H1 (cell line): ENCODE results near the gene PFKP. TPM values are rescaled to one million over a fixed set of nuclear protein-coding genes. Genes with fewer than 3 reads are reported as not detected.

Experiments
- CTCF ChIA-PET: fragments of 300-600 bp; sonication (Branson Sonifier 250); formaldehyde crosslinking; loops from one replicate; lab custom pipeline; 2021; ENCODE audit not compliant: partially characterized antibody; lab: Charles Lee
- POLR2A ChIA-PET: fragments of 300-600 bp; sonication (Branson Sonifier 250); formaldehyde crosslinking; loops from one replicate; lab custom pipeline; 2021; ENCODE audit warnings: inconsistent platforms; ENCODE audit not compliant: partially characterized antibody; lab: Charles Lee
- DNase-seq, 2 experiments: peaks; one replicate each; pipeline versions ENCODE4 v3.0.0 to v3.0.0-alpha.2; 2010 to 2022; ENCODE audit warnings: low spot score in 2 of 2, low read depth in 1 of 2, mixed read lengths in 1 of 2
- FAIRE-seq: peaks from 2 replicates; lab custom pipeline; 2011; peaks lifted over from hg19 to GRCh38; lab: Jason Lieb, UNC
- H2AFZ ChIP-seq: 2 replicates; pipeline ENCODE4 v1.8.1; 2012; ENCODE audit warnings: low read length, inconsistent platforms
- H2AK5ac ChIP-seq: 2 replicates; pipeline ENCODE4 v1.6.1; 2013; ENCODE audit warnings: low read depth, low read length
- H2BK120ac ChIP-seq: replicated peaks from 2 replicates; pipeline ENCODE3; 2013; ENCODE audit warnings: low read depth, low read length, inconsistent platforms
- H2BK12ac ChIP-seq: 2 replicates; pipeline ENCODE4 v1.6.1; 2013; ENCODE audit warnings: low read depth, low read length
- H2BK15ac ChIP-seq: 2 replicates; pipeline ENCODE4 v1.6.1; 2013; ENCODE audit warnings: low read length
- H2BK20ac ChIP-seq: 2 replicates; pipeline ENCODE4 v1.6.1; 2013; ENCODE audit warnings: low read length
- H2BK5ac ChIP-seq: 2 replicates; pipeline ENCODE4 v1.6.1; 2013; ENCODE audit warnings: low read depth, low read length
- H3K14ac ChIP-seq: 2 replicates; pipeline ENCODE4 v1.6.1; 2013; ENCODE audit warnings: inconsistent platforms; ENCODE audit not compliant: insufficient read length
- H3K18ac ChIP-seq: 2 replicates; pipeline ENCODE4 v1.6.1; 2013; ENCODE audit warnings: low read length; ENCODE audit errors: extremely low read depth
- H3K23ac ChIP-seq: 2 replicates; pipeline ENCODE4 v1.6.1; 2013; ENCODE audit warnings: inconsistent platforms; ENCODE audit not compliant: insufficient read length
- H3K23me2 ChIP-seq: 2 replicates; pipeline ENCODE4 v1.6.1; 2013; ENCODE audit warnings: low read depth, low read length
- H3K27ac ChIP-seq: 2 replicates; pipeline ENCODE4 v1.6.1; 2011; ENCODE audit warnings: low read depth, low read length, inconsistent platforms
- H3K27me3 ChIP-seq, 4 experiments: replicated peaks in 1 of 4; 1 replicate in 1 of 4; 2 replicates in 3 of 4; pipeline versions ENCODE4 v1.6.1 to v1.8.1; 2011 to 2013; ENCODE audit warnings: low read length in 3 of 4, mild to moderate bottlenecking in 3 of 4, inconsistent platforms in 2 of 4, mixed read lengths in 2 of 4, moderate library complexity in 1 of 4; ENCODE audit not compliant: control insufficient read depth in 3 of 4, insufficient read depth in 3 of 4; ENCODE audit errors: extremely low read depth in 1 of 4
- H3K36me3 ChIP-seq, 4 experiments: 2 replicates each; pipeline versions ENCODE4 v1.6.1 to v1.8.1; 2011 to 2013; ENCODE audit warnings: mild to moderate bottlenecking in 4 of 4, low read length in 3 of 4, moderate library complexity in 2 of 4, control low read depth in 1 of 4, inconsistent platforms in 1 of 4; ENCODE audit not compliant: insufficient read depth in 4 of 4, control insufficient read depth in 2 of 4
- H3K4ac ChIP-seq: replicated peaks from 2 replicates; pipeline ENCODE3; 2013; ENCODE audit warnings: low read length, low read depth, mixed read lengths, inconsistent platforms; ENCODE audit not compliant: insufficient read length
- H3K4me1 ChIP-seq, 4 experiments: replicated peaks in 1 of 4; 1 replicate in 1 of 4; 2 replicates in 3 of 4; pipeline versions ENCODE4 v1.6.1 to v1.8.1; 2011 to 2013; ENCODE audit warnings: low read length in 3 of 4, inconsistent platforms in 2 of 4, mixed read lengths in 1 of 4; ENCODE audit not compliant: insufficient read depth in 4 of 4, control insufficient read depth in 3 of 4
- H3K4me2 ChIP-seq, 2 experiments: 2 replicates each; pipeline versions ENCODE4 v1.6.1 to v1.8.1; 2011 to 2013; ENCODE audit warnings: low read depth in 2 of 2, low read length in 2 of 2, control low read depth in 1 of 2, inconsistent platforms in 1 of 2, mild to moderate bottlenecking in 1 of 2; ENCODE audit not compliant: insufficient read depth in 1 of 2
- H3K4me3 ChIP-seq, 4 experiments: fragments of 200-600, 300-600 bp in 1 of 4; sonication (generic), shearing (Covaris generic), sonication (Bioruptor Twin) in 1 of 4; 2 replicates each; pipeline versions ENCODE4 v1.5.1 to v1.8.1; 2011 to 2016; ENCODE audit warnings: low read length in 4 of 4, low read depth in 3 of 4, control low read depth in 2 of 4, inconsistent platforms in 2 of 4, mild to moderate bottlenecking in 2 of 4, mixed read lengths in 1 of 4, moderate library complexity in 1 of 4; ENCODE audit not compliant: insufficient read depth in 2 of 4; ENCODE audit errors: extremely low read depth in 1 of 4
- H3K56ac ChIP-seq: replicated peaks from 2 replicates; pipeline ENCODE3; 2013; ENCODE audit warnings: low read depth, mild to moderate bottlenecking, mixed read lengths, low read length, inconsistent platforms; ENCODE audit not compliant: insufficient read length
- H3K79me1 ChIP-seq: 2 replicates; pipeline ENCODE4 v1.6.1; 2013; ENCODE audit warnings: low read depth, low read length, control low read depth
- H3K79me2 ChIP-seq, 2 experiments: 2 replicates each; pipeline versions ENCODE4 v1.6.1 to v1.8.1; 2012 to 2013; ENCODE audit warnings: low read length in 2 of 2, mild to moderate bottlenecking in 2 of 2, inconsistent platforms in 1 of 2; ENCODE audit not compliant: insufficient read depth in 2 of 2, control insufficient read depth in 1 of 2
- H3K9ac ChIP-seq, 4 experiments: replicated peaks in 1 of 4; 1 replicate in 1 of 4; 2 replicates in 3 of 4; pipeline versions ENCODE4 v1.6.1 to v1.8.1; 2011 to 2013; ENCODE audit warnings: low read depth in 3 of 4, low read length in 3 of 4, control low read depth in 2 of 4, mild to moderate bottlenecking in 2 of 4, moderate library complexity in 2 of 4, inconsistent platforms in 1 of 4; ENCODE audit errors: extremely low read depth in 1 of 4
- H3K9me3 ChIP-seq, 2 experiments: 2 replicates each; pipeline versions ENCODE4 v1.6.1 to v1.8.1; 2012 to 2013; ENCODE audit warnings: mild to moderate bottlenecking in 2 of 2, moderate library complexity in 2 of 2, control low read depth in 1 of 2, inconsistent platforms in 1 of 2, low read depth in 1 of 2, low read length in 1 of 2, mixed read lengths in 1 of 2; ENCODE audit not compliant: insufficient read depth in 2 of 2
- H4K20me1 ChIP-seq, 2 experiments: replicated peaks in 1 of 2; 2 replicates each; pipeline versions ENCODE3 to v1.8.1; 2011 to 2013; ENCODE audit warnings: inconsistent platforms in 2 of 2, low read length in 2 of 2, mild to moderate bottlenecking in 1 of 2; ENCODE audit not compliant: insufficient read depth in 2 of 2, control insufficient read depth in 1 of 2
- H4K5ac ChIP-seq: 2 replicates; pipeline ENCODE4 v1.6.1; 2013; ENCODE audit warnings: low read length, low read depth, mixed read lengths, inconsistent platforms; ENCODE audit not compliant: insufficient read length
- H4K8ac ChIP-seq: 2 replicates; pipeline ENCODE4 v1.8.0; 2013; ENCODE audit warnings: mild to moderate bottlenecking, moderate library complexity, low read length, inconsistent platforms; ENCODE audit not compliant: insufficient read depth; ENCODE audit errors: extremely low read depth
- H4K91ac ChIP-seq: replicated peaks from 2 replicates; pipeline ENCODE3; 2013; ENCODE audit warnings: low read length, mixed read lengths, inconsistent platforms; ENCODE audit not compliant: insufficient read length
- ASH2L ChIP-seq: fragments of 200-600, 300-600 bp; sonication (generic); IDR thresholded peaks from one replicate; pipeline ENCODE4 v1.7.1; 2017; ENCODE audit warnings: low read length
- CHD2 ChIP-seq: IDR thresholded peaks from 2 replicates; pipeline ENCODE4 v1.6.1; 2012; ENCODE audit warnings: low read length, improper control_type of control experiment
- E2F6 ChIP-seq: IDR thresholded peaks from 2 replicates; pipeline ENCODE4 v1.6.1; 2012; ENCODE audit warnings: inconsistent platforms
- EGR1 ChIP-seq: IDR thresholded peaks from 2 replicates; pipeline ENCODE4 v1.6.1; 2011; ENCODE audit warnings: low read depth, low read length, borderline replicate concordance
- EP300 ChIP-seq, 2 experiments: IDR thresholded peaks; 1 replicate in 1 of 2; 2 replicates in 1 of 2; pipeline ENCODE4 v1.6.1; 2011 to 2012; ENCODE audit warnings: low read depth in 2 of 2, low read length in 2 of 2, mild to moderate bottlenecking in 2 of 2, borderline replicate concordance in 1 of 2, inconsistent platforms in 1 of 2, moderate library complexity in 1 of 2
- RNF2 ChIP-seq: fragments of 200-900, 300-1000 bp; sonication (generic); IDR thresholded peaks from 2 replicates; pipeline ENCODE4 v1.7.1; 2016; ENCODE audit warnings: borderline replicate concordance, low read depth, mild to moderate bottlenecking, antibody characterized with exemption, low read length; ENCODE audit not compliant: poor library complexity, severe bottlenecking; ENCODE audit errors: missing control alignments
- SIN3A ChIP-seq, 2 experiments: IDR thresholded peaks in 1 of 2; conservative IDR thresholded peaks in 1 of 2; 2 replicates each; pipeline ENCODE4 v1.6.1; 2011 to 2012; ENCODE audit warnings: low read length in 2 of 2, improper control_type of control experiment in 1 of 2, low read depth in 1 of 2, mild to moderate bottlenecking in 1 of 2
- SP2 ChIP-seq: IDR thresholded peaks from 2 replicates; pipeline ENCODE4 v1.6.1; 2012; ENCODE audit warnings: mild to moderate bottlenecking, low read length, inconsistent platforms
- USF2 ChIP-seq: IDR thresholded peaks from 2 replicates; pipeline ENCODE4 v1.6.1; 2011; ENCODE audit warnings: low read length, improper control_type of control experiment
- WGBS, 2 experiments: shearing (Covaris generic) in 1 of 2; methylation state at CpG; one replicate each; pipeline versions ENCODE4 v1.1.6 to v1.1.7; 2013 to 2015; ENCODE audit warnings: low lambda C conversion rate in 2 of 2, mixed read lengths in 2 of 2, inconsistent platforms in 1 of 2, low coverage in 1 of 2, missing lambda C conversion rate in 1 of 2; ENCODE audit not compliant: insufficient replicate concordance in 2 of 2, insufficient coverage in 1 of 2, insufficient read length in 1 of 2; ENCODE audit errors: extremely low coverage in 1 of 2, missing lambda C conversion rate in 1 of 2; 5-methylcytosine and 5-hydroxymethylcytosine counted together
- polyA plus RNA-seq, 7 experiments: library from polyadenylated mRNA; depleted of rRNA in 3 of 7; stranded (reverse) in 5 of 7; unstranded in 2 of 7; fragments of >200 nt in 5 of 7; fragments of 200-250 nt in 2 of 7; gene quantifications; 1 replicate in 5 of 7; 2 replicates in 1 of 7; 4 replicates in 1 of 7; pipeline versions ENCODE4 v1.2.1 to v1.2.3, GENCODE V29; 2011 to 2013; ENCODE audit warnings: missing spikeins in 2 of 7, mixed read lengths in 2 of 7
- total RNA-seq: library from RNA; stranded (reverse); fragmentation: NEBNext Ultra II Directional; extraction: Animal tissue kit (Norgen Biotek cat#: 25700); gene quantifications from 2 replicates; pipeline ENCODE4 v1.2.1, GENCODE V29; 2021

PFKP gene
- total and polyA plus RNA-seq, 2 of the 8 experiments (the other 6 are each of a cell fraction or from before 2014, with no cell fraction given) = 51.2 to 128 TPM

GRCh38 chr10:3074145-3074665 is 6.9 kb downstream of the PFKP start:
- Histone ChIP-seq H2BK120ac (no peak overlapping the region), H4K91ac (no peak overlapping the region), H3K18ac (no peak overlapping the region), H2BK15ac (no peak overlapping the region), H3K56ac (no peak overlapping the region), H3K79me1 (peaks cover 21% of the 10 kb centered on the region), H3K14ac (no peak overlapping the region), H4K8ac (no peak overlapping the region; the same call in 1 of the 2 replicates), H4K20me1 (peaks cover 14 to 46% of the 10 kb centered on the region in 2 experiments), H3K4ac (no peak overlapping the region), H3K27ac (no peak overlapping the region), H2AK5ac (no peak overlapping the region), H3K9ac (no peak overlapping the region), H3K4me3 (no peak overlapping the region), H3K4me2 (no peak overlapping the region), H2BK12ac (no peak overlapping the region), H2AFZ (no peak overlapping the region), H2BK20ac (no peak overlapping the region), H2BK5ac (no peak overlapping the region), H3K79me2 (peaks cover 31 to 94% of the 10 kb centered on the region in 2 experiments), H3K23ac (no peak overlapping the region), H3K9me3 (no peaks in the 10 kb centered on the region), H3K36me3 (peaks cover 0 to 19% (median 1%) of the 10 kb centered on the region in 4 experiments; a peak in 4 of 8 replicates), H4K5ac (no peak overlapping the region), H3K27me3 (no peaks in the 10 kb centered on the region), H3K4me1 (peaks cover 13 to 25% (median 16%) of the 10 kb centered on the region in 4 experiments), H3K23me2 (peaks cover 1% of the 10 kb centered on the region; the same call in 1 of the 2 replicates)
- POLR2A ChIA-PET = interaction anchor here (1.0 to 1.7 kb wide), 4 partner anchors 10 to 99 kb away, joined by 3 to 4 read pairs (median 3); partner anchors contain the start of gene PITRM1
- DNase-seq = no peak
- WGBS, 2 experiments = 88% methylated on average over 7 of the region's 7 CpGs; no CpG with 5 or more reads in 1 of the 2 experiments
- CTCF ChIA-PET = interaction anchor here (1.1 kb wide), 1 partner anchor 146 kb away, joined by 3 read pairs; no protein-coding TSS in a partner anchor
- no peak for FAIRE-seq
- TF ChIP-seq SIN3A (conservative IDR thresholded peaks at IDR 0.05 in 1 of 2, IDR thresholded peaks at IDR 0.05 in 1 of 2; ENCODE audit: low read depth in 1 of 2, low read length in 2 of 2) = no peak
- TF ChIP-seq USF2 = no peak
- no peak for TF ChIP-seq SP2
- no peak for TF ChIP-seq ASH2L
- TF ChIP-seq RNF2 = no peak
- TF ChIP-seq EGR1 = no peak
- no peak for TF ChIP-seq E2F6
- no peak for TF ChIP-seq EP300 (IDR thresholded peaks at IDR 0.05; ENCODE audit: borderline replicate concordance in 1 of 2, low read depth in 2 of 2, low read length in 2 of 2)
- TF ChIP-seq CHD2 = no peak
